HUES6 (cell line): ENCODE data around the gene TPGS1.

ENCODE experiments used
- H3K27ac ChIP-seq: 2 replicates; pipeline ENCODE4 v1.7.0; 2013; ENCODE audit warnings: low read depth, mild to moderate bottlenecking, low read length, inconsistent platforms
- H3K27me3 ChIP-seq: 2 replicates; pipeline ENCODE4 v1.6.1; 2013; ENCODE audit warnings: low read length; ENCODE audit not compliant: control insufficient read depth, insufficient read depth
- H3K36me3 ChIP-seq: 2 replicates; pipeline ENCODE4 v1.6.1; 2013; ENCODE audit warnings: low read length; ENCODE audit not compliant: control insufficient read depth, insufficient read depth
- H3K4me1 ChIP-seq: 2 replicates; pipeline ENCODE4 v1.6.1; 2013; ENCODE audit warnings: low read length; ENCODE audit not compliant: control insufficient read depth, insufficient read depth
- H3K4me3 ChIP-seq: 2 replicates; pipeline ENCODE4 v1.5.1; 2013; ENCODE audit warnings: low read depth, low read length
- H3K9ac ChIP-seq: one replicate; pipeline ENCODE4 v1.6.1; 2013; ENCODE audit warnings: mild to moderate bottlenecking, low read length
- H3K9me3 ChIP-seq: 2 replicates; pipeline ENCODE4 v1.6.1; 2013; ENCODE audit warnings: low read depth, low read length; ENCODE audit not compliant: control insufficient read depth, insufficient read depth

The TPGS1 gene

DNA sequence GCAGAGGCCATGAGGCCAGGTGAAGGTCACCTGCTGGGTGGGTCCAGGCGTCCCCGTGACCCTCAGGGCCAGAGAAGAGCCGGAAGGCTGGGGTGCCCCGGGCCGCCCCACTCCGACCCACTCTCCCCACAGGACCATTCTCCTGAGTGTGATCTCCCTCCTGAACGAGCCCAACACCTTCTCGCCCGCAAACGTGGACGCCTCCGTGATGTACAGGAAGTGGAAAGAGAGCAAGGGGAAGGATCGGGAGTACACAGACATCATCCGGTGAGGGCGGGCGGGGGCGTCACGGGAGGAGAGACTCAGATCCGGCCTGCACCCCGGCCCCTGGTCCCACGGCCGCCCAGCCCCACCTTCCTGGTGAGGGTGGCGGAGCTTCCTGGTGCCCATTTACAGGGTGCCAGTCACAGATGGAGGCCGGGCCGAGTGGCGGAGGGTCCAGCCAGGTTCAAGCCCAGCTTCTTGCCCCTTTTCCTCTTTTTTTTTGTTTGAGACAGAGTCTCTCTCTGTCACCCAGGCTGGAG lies 29.6 kb downstream of the TPGS1 start:
- H3K9ac ChIP-seq, result no peak overlapping the region
- no peak overlapping the region for H3K4me3 ChIP-seq
- no peak overlapping the region for H3K27ac ChIP-seq
- no peaks in the 10 kb centered on the region for H3K9me3 ChIP-seq
- H3K4me1 ChIP-seq, result peaks cover 9% of the 10 kb centered on the region
- H3K36me3 ChIP-seq, result peaks cover 56% of the 10 kb centered on the region
- no peaks in the 10 kb centered on the region for H3K27me3 ChIP-seq

DNA sequence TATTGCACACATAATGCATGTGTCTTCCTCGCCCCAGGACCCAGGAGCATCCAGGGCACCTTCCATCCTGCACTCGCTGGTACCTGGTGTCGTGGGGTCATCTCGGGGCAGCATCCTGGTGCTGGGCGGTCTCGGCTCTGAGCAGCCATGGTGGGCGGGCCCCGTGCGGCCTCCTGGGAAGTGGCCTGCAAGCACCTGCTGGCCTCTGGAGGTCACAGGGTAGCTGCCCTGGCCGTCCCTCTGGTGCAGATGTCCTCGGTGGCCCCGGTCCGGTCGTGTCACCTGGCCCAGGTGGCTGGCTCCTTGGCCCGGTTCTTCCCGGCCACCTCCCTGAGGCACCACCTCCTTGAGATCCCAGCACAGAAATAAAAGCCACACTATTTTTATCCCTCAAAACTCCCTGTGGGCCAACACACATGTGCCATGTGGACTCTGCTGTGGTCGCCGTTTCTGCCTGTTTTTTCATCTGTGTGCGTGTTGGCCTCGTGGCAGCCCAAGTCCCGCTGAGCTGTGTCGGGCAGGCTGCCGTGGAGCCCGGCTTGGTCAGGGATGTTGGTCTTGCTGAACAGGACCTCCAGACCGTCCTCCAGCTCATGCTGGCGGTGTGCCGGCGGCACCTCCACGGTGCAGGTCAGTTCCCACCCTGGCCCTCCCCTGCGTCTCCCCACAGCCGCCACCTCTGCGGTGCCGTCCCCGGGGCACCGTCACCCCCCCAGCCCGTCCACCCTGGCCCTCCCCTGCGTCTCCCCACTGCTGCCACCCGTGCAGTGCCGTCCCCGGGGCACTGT lies 31.5 kb downstream of the TPGS1 start:
- Histone ChIP-seq H3K36me3 (peaks cover 65% of the 10 kb centered on the region), H3K27ac (no peak overlapping the region), H3K4me1 (peaks cover 4% of the 10 kb centered on the region; the same call in 1 of the 2 replicates), H3K4me3 (no peak overlapping the region), H3K9ac (no peak overlapping the region), H3K9me3 (no peaks in the 10 kb centered on the region), H3K27me3 (no peaks in the 10 kb centered on the region)

DNA sequence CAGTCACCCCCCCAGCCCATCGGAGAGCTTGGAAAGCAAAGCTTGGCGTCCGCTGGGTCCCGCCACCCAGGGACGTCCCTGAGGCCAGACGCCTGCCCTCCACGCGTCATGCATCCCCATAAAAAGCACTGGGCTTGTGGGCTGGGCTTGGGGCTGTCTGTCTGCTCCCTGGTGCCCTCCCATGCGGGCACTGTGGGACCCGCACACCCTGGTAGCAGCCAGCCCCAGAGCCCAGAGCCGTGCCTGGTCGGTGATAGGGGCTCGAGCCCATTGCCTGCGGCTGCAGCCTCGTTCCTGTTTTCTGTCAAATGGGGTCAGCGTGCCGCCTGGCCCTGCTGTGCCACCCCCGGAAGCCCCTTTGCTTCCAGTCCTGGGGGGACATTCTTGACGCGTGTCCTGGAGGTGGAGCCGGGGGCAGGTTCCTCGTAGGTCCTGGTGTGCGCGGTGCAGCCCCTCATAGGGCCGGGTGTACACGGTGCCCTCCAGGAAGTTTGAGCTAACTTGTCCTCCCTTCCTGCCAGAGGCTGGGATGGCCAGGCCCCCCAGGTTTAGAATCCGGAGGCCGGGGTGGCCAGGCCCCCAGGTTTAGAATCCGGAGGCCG lies 32.2 kb downstream of the TPGS1 start:
- Histone ChIP-seq H3K36me3 (peaks cover 65% of the 10 kb centered on the region), H3K27ac (no peak overlapping the region), H3K4me3 (no peak overlapping the region), H3K9me3 (no peaks in the 10 kb centered on the region), H3K4me1 (peaks cover 7% of the 10 kb centered on the region; the same call in 1 of the 2 replicates), H3K9ac (no peak overlapping the region), H3K27me3 (no peaks in the 10 kb centered on the region)

DNA sequence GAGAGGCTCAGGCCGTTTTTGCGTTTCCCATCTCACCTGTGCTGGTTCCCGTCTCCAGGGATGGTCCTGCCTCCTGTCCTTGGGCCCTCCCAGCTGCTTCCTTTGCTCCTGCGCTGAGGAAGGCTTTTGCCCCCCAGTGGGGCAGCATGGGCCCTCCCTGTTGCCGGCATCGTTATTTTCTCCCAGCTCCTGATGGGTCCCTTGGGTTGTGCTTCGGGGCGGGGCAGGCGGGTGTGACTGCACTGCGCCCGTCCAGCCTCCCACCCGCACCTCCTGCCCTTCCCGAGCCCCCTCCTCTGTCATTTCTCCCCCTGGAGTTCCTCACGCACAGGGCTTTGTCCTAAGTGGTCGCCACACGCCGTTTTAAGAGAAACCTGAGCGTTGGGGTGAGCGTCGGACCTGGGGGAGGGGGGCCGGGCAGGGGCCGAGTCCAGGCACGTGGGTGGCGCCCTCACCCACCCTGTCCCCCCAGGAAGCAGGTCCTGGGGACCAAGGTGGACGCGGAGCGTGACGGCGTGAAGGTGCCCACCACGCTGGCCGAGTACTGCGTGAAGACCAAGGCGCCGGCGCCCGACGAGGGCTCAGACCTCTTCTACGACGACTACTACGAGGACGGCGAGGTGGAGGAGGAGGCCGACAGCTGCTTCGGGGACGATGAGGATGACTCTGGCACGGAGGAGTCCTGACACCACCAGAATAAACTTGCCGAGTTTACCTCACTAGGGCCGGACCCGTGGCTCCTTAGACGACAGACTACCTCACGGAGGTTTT lies 33.8 kb downstream of the TPGS1 start:
- H3K9me3 ChIP-seq, result no peaks in the 10 kb centered on the region
- peaks cover 7% of the 10 kb centered on the region; the same call in 1 of the 2 replicates for H3K4me1 ChIP-seq
- H3K36me3 ChIP-seq, result peaks cover 55% of the 10 kb centered on the region
- H3K9ac ChIP-seq, result no peak overlapping the region
- no peak overlapping the region for H3K4me3 ChIP-seq
- no peaks in the 10 kb centered on the region for H3K27me3 ChIP-seq
- no peak overlapping the region for H3K27ac ChIP-seq

DNA sequence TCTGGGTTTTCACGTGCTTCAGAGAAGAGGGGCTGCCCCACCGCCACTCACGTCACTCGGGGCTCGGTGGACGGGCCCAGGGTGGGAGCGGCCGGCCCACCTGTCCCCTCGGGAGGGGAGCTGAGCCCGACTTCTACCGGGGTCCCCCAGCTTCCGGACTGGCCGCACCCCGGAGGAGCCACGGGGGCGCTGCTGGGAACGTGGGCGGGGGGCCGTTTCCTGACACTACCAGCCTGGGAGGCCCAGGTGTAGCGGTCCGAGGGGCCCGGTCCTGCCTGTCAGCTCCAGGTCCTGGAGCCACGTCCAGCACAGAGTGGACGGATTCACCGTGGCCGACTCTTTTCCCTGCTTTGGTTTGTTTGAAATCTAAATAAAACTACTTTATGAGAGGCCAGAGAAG lies 34.4 kb downstream of the TPGS1 start:
- Histone ChIP-seq H3K36me3 (peaks cover 48% of the 10 kb centered on the region), H3K27me3 (no peaks in the 10 kb centered on the region), H3K27ac (no peak overlapping the region)

DNA sequence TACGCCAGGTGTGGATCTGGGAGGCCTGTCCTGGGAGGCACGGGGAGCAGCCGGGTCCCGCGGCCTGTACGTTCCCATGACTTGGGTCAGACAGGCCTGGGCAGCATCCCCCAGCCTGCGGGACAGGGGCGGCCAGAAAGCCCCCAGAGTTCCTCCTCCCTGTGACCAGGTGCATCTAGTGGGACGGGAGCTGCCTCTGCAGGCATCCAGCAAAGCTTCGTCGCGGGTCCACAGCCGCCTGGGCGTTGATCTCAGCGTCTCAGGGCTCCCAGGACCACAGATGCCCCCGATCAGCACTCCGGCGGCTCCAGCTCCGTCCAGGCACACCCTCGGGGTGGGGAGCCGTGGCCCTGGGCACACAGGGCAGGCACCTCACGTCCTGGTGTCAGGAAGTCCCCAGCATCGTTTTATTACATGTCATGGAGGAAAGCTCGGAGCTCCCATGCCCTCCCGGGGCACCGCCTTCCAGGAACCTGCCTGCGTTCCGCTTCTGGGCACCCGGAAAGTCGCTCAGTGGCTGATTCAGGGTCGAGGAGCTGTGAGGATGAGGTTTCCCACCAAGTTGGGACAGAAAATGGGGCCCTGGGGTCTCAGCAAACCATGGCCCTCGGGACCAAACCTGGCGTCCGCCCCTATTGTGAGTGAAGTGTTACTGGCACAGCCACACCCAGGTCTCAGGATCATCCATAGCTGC lies 35.0 kb downstream of the TPGS1 start:
- no peak overlapping the region for H3K27ac ChIP-seq
- H3K9ac ChIP-seq, result no peak overlapping the region
- peaks cover 43% of the 10 kb centered on the region for H3K36me3 ChIP-seq
- H3K27me3 ChIP-seq, result no peaks in the 10 kb centered on the region
- no peaks in the 10 kb centered on the region for H3K9me3 ChIP-seq
- no peak overlapping the region for H3K4me3 ChIP-seq
- H3K4me1 ChIP-seq, result peaks cover 7% of the 10 kb centered on the region; the same call in 1 of the 2 replicates

More for the DNA sequence above, 34.4 kb downstream of the TPGS1 start:
- H3K9me3 ChIP-seq, result no peaks in the 10 kb centered on the region
- no peak overlapping the region for H3K9ac ChIP-seq
- H3K4me1 ChIP-seq, result peaks cover 7% of the 10 kb centered on the region; the same call in 1 of the 2 replicates
- no peak overlapping the region for H3K4me3 ChIP-seq

DNA sequence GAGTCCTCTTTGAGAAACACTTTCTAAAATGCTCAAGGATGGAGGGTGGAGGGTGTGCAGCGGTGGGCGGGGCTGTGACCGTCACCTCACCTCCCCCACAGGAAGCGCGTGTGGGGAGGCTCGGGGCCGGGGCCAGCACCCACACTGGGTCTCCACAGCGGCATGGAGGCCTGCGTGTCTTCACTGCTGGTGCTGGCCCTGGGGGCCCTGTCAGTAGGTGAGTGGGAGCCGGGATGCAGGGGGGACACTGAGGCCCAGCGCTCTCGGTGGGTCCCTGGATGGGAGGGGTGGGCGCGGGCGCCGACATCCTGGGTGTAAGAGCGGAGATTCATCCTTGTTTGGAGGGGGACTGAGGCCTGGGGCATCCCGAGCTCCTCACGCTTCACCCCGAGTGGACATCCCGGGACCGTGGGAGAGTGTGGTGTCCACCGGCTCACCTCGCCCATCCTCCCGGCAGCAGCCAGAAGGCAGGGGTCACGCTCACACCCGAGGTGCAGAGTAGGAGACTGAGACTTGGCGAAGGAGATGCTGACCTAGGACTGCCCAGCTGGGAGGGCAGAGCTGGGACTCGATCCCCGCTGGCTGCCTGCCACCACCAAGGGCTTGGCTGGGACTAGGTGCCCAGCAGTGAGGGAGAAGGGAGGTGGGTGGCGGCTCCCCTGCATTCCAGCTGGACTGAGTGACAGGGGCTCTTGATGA lies 36.8 kb downstream of the TPGS1 start, which contains the start of gene GZMM:
Gene GZMM (plus strand): TSS at position 144 of the 699 bp plus-strand sequence. CDS start 19 bp downstream, at position 163.
- no peaks in the 10 kb centered on the region for H3K27me3 ChIP-seq
- H3K4me3 ChIP-seq, result no peak within 1 kb of the TSS
- H3K27ac ChIP-seq, result no peak within 1 kb of the TSS
- H3K9me3 ChIP-seq, result no peaks in the 10 kb centered on the region
- H3K36me3 ChIP-seq, result peaks cover 27% of the 10 kb centered on the region
- H3K4me1 ChIP-seq, result peaks cover 7% of the 10 kb centered on the region; the same call in 1 of the 2 replicates
- no peak within 1 kb of the TSS for H3K9ac ChIP-seq

DNA sequence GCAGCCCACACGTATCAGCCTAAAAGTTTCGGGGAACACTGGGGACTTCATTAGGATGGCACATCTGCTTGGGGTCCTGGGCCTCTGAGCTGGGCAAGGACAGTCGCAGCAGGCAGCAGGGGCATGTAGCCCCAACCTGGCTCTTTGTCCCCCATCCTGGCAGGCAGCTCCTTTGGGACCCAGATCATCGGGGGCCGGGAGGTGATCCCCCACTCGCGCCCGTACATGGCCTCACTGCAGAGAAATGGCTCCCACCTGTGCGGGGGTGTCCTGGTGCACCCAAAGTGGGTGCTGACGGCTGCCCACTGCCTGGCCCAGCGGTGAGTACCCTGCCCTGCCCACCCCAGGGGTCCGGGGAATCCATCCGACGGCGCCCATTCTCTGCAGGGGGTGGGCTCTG lies 39.8 kb downstream of the TPGS1 start:
- no peaks in the 10 kb centered on the region for H3K9me3 ChIP-seq
- H3K27ac ChIP-seq, result no peak overlapping the region
- H3K4me3 ChIP-seq, result no peak overlapping the region
- H3K27me3 ChIP-seq, result peaks cover 2% of the 10 kb centered on the region; the same call in 1 of the 2 replicates
- peaks cover 7% of the 10 kb centered on the region; the same call in 1 of the 2 replicates for H3K36me3 ChIP-seq
- no peak overlapping the region for H3K9ac ChIP-seq
- peaks cover 7% of the 10 kb centered on the region; the same call in 1 of the 2 replicates for H3K4me1 ChIP-seq

DNA sequence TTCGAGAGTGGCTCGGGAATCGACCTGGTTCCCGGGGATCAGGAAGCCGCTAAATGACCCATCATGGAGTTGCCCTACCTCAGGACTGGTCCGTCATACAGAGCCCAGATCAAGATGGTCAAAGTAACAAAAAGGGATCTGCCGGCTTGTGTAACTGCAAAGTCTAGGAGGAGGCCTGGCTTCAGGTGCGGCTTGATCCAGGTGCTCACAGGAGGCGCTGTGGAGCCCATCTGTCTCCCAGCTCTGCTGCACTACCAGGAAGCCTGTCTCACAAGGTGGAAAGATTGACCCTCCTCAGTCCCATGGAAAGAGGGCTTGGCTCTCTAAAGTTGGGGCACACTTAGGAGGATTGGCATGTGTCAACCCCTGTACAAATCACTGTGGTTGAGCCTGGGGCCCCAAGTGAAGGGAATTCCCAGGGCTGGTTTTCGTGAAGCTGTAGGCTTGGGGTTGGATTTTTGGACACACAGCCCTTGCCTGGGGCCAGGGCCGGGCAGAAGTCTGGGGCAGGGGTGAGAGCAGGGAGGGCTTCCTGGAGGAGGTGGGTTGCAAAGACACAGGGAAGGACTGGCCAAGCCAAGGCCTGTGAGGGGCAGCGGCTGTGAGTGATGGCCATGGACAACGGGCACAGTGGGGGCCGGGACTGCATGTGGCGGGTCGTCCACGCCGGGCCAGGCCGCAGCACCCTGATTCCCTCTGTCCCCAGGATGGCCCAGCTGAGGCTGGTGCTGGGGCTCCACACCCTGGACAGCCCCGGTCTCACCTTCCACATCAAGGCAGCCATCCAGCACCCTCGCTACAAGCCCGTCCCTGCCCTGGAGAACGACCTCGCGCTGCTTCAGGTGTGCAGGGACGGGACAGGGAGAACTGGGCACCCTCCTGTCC lies 40.8 kb downstream of the TPGS1 start:
- H3K9me3 ChIP-seq, result no peaks in the 10 kb centered on the region
- no peak overlapping the region for H3K4me3 ChIP-seq
- H3K9ac ChIP-seq, result no peak overlapping the region
- no peak overlapping the region for H3K27ac ChIP-seq
- peaks cover 2% of the 10 kb centered on the region; the same call in 1 of the 2 replicates for H3K27me3 ChIP-seq
- H3K4me1 ChIP-seq, result peaks cover 7% of the 10 kb centered on the region; the same call in 1 of the 2 replicates
- H3K36me3 ChIP-seq, result no peaks in the 10 kb centered on the region; the same call in 1 of the 2 replicates
